Hepatocyte (in vitro differentiated cells): ENCODE measurements around the gene BANK1.

Experiments used
- EZH2 ChIP-seq: fragments of 200-600 bp; sonication (generic); IDR thresholded peaks from 2 replicates; pipeline ENCODE4 v1.6.1; 2016; ENCODE audit warnings: antibody characterized with exemption, mild to moderate bottlenecking, borderline replicate concordance
- TF ChIP-seq, protein P1 (sequence below): fragments of 200-600 bp; sonication (generic); IDR thresholded peaks from 2 replicates; pipeline ENCODE4 v1.5.1; 2016; ENCODE audit warnings: antibody characterized with exemption, mild to moderate bottlenecking; ENCODE audit not compliant: poor library complexity

DNA sequence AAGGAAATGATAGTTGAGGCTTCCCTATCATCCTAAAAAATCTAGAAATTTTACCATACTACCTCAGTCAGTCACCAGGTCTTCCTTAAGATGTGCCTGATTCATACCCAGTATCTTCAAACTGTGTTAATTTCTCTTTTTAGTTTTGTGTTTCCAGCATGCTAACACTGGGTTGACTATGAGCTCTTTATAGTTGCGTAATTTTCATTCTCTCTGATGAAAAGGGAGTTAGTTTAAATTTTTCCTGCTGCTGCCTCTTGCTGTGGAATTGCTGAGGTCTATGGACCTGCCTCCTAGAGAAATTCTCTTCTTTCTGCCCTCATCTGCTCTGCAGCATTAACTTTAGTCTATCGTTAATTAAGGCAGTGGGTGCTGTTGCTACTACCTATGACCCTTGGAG lies 66.6 kb downstream of the BANK1 start:
- TF ChIP-seq EZH2 = no peak
- TF ChIP-seq, protein P1, sequence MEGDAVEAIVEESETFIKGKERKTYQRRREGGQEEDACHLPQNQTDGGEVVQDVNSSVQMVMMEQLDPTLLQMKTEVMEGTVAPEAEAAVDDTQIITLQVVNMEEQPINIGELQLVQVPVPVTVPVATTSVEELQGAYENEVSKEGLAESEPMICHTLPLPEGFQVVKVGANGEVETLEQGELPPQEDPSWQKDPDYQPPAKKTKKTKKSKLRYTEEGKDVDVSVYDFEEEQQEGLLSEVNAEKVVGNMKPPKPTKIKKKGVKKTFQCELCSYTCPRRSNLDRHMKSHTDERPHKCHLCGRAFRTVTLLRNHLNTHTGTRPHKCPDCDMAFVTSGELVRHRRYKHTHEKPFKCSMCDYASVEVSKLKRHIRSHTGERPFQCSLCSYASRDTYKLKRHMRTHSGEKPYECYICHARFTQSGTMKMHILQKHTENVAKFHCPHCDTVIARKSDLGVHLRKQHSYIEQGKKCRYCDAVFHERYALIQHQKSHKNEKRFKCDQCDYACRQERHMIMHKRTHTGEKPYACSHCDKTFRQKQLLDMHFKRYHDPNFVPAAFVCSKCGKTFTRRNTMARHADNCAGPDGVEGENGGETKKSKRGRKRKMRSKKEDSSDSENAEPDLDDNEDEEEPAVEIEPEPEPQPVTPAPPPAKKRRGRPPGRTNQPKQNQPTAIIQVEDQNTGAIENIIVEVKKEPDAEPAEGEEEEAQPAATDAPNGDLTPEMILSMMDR = no peak
